ENCODE measurements around the gene BACH2. TPM values are rescaled to one million over a fixed set of nuclear protein-coding genes. Genes with fewer than 3 reads are reported as not detected.
A peak's percentile ranks its signal among the peaks of the same experiment; 100 is the strongest.

BACH2 gene
- total RNA-seq, 1 donor from 2014 or later: 11.9 TPM

DNA sequence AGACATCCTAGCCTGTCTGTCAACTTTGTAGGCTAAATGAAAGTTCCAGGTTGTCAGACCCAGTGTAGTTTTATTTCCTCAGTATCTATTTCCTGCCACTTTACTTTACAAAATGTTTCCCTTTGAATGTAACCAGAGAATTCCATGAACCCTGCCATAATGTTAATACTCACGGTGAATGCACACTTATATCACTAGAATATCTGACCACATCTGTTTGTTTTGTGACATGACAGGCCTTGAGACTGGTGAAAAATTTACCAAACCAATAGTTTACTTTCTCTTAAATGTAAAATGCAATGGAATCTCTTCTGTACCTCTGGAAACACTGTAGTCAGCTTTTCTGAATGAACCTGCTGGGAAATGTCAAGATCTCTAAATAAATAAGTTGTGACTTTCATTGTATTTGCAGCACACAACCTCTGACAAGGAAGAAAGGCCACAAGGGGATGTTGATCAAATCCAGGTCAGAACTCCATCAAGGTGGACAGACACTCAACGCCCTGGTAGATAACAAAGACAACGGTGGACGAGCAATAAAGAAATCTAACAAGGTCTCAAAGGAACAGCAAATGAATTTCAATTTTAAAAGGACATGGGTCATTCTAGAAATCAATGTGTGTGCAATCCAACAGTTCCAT, 59.2 kb downstream of the BACH2 start:
- DNase-seq: no peak

DNA sequence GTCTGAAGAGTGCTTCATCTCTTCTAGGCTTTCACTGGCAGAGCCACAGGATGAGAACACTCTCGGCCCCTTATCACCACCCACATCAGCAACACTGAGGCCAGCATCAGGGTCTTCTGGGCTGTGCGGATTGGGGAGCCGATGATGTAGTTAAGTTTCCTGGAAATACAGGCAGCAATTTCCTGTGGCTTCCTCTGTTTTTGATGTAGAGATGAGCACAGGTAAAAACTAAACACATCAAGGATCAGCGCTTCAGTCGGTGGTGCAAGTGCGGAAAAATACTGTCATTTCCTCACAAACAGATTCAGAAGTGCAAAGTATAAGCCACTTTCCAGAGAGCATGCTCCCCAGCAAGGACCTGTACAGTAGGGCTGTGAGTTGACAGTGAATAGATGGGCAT, 62.6 kb downstream of the BACH2 start:
- DNase-seq: no peak

DNA sequence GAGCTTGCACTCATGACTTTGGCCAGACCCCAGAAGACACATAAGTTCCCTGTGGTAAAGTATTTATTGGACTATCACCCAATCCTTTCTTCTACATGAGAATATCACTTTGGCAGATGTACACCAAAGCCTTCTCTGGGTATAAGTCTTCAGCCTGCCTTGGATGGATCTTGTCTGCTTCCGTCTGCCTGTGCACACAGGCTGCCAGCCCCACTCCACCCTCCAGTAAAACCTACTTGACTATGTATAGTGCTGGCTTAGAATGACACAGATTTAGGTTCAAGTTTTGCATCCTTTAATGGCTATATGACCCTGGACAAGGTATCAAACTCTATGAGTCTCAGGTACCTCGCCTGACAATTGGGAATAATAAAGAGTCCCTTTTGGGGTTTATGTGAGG, 63.4 kb downstream of the BACH2 start:
- no peak for DNase-seq

DNA sequence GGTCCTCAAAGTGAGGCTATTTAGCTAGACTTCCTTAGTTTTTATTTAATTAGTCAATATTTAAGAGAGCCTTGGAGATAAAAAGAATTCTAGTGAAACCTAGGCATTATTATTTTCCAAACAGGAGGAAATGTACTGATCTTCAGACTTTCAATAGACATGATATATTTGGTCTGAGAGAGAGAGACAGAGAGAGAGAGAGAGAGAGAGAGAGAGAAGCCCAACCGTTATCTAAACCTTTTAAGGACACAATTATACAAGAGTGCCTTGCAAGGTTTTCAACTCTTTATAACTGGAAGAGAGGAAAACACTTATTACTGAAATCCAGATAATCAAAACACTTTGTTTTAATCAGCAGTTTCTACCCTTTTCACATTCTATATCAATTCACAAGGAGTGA, 64.8 kb downstream of the BACH2 start:
- no peak for DNase-seq

DNA sequence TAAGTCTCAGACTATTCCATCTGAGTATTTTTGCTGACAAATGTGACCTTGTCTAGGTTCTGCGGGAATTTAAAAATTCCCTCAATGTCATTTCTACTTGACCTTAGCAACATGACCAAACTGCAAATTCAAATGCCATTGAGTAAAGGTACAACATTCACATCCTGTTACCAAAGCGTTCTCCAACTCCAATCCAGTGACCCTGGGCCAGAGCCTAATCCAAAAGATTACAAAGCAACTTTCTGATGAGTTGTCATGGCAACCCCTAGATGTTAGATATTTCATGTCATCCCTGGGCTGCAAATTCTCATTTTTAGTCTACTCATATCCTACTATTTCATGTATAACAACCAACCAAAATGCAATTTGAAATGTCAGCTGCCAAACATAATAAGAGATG, 65.3 kb downstream of the BACH2 start:
- DNase-seq: no peak

DNA sequence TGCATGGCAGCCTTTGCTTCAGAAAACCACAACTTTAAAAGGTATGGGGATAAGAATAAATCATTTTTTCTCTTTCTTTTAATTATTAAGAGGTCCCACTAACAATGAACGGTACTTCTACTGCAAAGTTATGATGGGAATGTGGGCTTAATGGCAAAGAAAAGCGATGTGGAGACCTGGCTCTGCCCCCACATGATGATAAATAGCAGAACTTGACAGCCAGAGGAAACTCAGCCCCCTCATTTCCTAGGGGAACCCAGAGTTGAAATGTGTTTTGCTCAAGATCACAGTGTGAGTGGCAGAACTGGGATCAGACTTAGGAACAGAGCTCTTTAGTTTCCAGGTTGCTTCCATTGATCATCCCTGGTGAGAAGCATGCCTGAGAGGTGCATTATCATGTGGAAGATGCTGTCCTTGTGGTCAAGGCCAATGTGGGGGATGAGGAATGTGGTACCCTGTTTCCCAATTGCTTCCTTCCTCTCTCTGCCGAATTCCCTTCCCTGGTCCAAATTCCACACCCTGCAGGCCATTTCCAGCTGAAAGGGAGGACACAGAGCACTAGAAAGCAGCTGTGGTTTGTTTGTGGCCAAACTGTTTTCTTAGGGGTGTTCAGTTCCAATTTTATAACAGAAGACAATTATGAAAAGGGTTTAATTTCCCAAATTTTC, 66.0 kb downstream of the BACH2 start:
- DNase-seq: no peak

DNA sequence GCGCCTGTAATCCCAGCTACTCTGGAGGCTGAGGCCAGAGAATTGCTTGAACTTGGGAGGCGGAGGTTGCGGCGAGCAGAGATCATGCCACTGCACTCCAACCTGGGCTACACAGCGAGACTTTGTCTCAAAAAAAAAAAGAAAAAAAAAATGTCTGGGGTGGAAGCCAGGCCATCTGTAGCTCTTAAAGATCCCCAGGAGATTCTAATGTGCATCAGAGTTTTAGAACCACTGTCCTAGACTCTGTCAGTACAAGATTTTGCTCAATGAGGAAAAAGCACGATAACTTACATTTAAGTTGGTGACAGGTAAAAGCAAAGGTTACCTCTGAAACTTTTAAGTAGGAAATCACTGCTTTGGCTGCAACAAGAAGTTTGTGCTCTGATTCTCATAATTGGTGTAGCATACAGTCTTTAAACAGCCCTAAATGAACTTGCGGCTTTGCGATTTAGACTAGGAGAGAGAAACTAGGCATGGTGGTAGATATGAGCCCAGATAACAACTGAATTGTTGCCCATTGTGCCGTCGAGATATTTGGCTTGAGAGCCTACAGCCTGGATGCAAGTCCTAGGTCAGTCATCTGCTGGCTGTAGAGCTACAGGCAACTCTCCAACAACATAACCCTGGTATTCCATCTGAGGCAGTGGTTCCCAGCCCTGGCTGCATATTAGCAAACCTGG, 67.2 kb downstream of the BACH2 start:
- DNase-seq: no peak

DNA sequence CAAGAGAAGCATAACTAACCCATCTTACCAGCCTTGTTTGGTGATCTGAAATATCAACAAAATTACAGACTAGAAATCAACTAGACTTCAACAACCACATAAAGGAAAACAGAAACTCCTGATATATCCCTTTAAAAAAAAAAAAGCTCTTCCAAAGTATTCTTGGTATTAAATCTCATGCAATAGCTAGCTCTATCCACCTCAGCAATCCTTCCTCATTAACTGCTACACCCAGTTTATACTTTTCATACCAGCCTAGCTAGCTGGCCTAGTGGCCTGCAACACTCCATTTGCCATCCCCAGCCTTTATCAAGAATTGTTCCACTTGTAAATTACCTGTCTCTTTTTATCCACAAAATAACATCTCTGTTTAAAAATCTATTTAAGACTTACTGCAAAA, 69.0 kb downstream of the BACH2 start:
- DNase-seq: no peak

DNA sequence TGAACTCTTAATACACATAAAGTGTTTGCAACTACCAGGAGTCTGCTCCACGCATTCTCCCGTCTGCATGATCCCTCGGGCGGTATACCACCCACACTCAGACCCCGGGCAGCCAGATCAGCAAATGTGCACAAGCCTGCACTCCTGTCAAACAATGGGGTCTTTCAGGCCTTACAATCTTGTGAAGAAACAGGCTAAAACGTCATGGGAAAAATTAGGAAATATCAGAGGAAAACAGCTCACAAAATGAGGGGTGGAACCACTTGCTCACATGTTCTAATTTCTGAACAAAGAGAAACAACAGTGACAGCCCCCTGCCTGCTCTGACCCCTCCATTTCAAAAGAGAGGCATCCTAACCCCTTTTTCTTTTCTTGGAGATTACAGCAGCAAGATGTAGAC, 69.4 kb downstream of the BACH2 start:
- peak; percentile 46 for DNase-seq

DNA sequence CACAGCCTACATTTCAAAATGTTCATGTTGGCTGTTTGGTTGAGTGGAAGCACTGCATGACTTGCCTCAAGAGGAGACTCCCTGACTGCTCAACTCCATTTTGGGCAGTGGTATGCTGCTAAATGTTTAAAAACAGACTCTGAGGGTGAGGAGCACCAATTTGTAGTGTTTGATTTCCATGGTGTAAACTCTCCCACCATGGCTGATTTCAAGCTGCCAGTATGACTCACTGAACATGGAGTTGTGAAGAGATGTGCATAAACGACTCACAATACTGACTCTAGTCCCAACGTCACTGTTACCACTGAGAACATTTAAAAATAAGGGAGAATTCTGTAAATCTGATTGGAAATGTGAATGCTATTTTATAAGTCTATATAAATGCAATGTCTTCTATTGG, 70.4 kb downstream of the BACH2 start:
- no peak for DNase-seq

DNA sequence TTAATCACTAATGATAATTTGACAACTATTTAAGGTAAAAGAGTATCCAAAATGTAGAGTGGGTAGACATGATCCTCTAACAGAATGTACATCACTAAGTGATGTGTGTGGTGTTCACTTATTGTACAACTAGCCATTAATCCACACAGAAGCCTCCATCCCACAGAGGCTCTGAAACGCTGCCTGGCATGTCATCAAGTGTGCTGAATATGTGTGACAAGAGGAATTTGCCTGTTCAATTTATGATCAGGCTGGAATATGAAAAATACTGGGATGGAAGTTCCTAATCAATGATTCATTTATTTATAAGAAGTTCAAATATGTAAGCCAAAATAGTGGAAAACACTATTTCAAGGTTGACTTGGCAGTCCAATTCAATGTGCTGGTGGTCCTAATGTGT, 72.4 kb downstream of the BACH2 start:
- DNase-seq: no peak

DNA sequence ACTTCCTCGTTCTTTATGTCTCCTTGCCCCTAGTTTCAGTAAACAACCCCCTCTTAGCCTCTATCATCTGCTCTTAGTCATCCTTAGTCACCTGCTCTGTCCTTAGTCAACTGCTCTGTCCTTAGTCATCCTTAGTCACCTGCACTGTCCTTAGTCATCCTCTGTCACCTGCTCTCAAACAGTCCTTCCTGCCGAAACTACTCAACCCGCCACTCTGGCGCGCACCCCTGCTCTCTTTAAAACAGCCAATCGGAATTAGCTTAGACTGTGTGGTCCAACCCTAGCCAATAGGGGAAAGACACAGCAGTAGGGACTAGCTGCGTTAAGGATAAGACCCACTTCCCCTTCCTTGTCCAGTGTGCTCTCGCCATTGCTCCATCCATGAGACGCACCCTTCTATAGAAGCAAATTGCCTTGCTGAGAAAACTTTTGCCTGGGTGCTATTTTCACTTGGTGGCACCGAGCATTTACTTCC, 73.9 kb downstream of the BACH2 start:
- no peak for DNase-seq

DNA sequence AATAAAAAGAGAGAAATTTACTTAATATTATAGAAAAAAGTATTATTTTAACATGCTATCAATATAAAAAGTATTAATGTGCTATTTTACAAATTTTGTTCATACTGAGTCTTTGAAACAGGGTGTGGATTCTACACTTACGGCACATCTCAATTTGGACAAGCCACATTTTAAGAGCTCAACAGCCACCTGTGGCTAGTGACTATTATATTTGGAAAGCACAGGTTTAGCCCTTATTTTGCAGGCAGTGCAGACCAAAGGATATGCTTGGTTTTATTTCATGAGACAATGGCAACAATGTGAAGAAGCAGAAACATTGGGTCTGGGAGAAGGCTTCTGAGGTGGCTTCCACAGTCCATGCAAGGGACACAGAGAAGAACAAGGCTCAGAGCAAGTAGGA, 74.6 kb downstream of the BACH2 start:
- no peak for DNase-seq

DNA sequence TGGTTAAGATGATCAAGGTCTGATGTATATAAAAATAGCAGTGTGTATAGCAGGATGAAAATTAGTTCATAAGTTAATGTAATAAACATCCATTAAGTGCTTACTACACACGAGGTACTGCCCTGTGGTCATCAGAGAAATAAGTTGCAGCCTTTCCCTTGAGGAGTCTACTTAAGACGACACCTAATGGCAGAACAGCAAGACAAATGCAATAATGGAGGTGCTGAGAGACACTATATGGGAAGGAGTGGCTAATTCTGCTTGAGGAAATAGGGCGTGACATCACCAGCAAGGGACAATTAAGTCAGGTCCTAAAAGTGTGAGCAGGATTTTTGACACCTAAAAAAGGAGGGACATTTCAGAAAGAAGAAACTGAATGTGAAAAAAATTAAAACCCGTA, 75.2 kb downstream of the BACH2 start:
- DNase-seq: no peak

DNA sequence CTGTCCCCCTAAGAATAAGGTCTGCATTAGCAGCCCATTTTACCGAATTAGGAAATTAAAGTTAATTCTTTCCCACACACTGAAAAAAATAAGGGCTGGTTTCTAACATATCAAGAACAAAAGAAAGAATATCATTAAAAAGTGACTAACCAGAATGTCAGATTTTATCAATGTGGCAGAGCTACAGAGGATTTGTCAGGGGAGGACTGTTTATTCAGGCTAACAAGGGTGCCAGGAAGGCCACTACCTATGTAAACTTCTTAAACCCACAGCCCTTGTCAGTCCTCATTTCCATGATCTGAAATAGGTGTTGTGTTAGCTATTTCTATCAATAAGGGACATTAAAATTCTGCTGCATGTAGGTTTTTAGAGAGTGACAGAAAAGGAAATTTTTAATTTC, 76.4 kb downstream of the BACH2 start:
- DNase-seq: no peak

DNA sequence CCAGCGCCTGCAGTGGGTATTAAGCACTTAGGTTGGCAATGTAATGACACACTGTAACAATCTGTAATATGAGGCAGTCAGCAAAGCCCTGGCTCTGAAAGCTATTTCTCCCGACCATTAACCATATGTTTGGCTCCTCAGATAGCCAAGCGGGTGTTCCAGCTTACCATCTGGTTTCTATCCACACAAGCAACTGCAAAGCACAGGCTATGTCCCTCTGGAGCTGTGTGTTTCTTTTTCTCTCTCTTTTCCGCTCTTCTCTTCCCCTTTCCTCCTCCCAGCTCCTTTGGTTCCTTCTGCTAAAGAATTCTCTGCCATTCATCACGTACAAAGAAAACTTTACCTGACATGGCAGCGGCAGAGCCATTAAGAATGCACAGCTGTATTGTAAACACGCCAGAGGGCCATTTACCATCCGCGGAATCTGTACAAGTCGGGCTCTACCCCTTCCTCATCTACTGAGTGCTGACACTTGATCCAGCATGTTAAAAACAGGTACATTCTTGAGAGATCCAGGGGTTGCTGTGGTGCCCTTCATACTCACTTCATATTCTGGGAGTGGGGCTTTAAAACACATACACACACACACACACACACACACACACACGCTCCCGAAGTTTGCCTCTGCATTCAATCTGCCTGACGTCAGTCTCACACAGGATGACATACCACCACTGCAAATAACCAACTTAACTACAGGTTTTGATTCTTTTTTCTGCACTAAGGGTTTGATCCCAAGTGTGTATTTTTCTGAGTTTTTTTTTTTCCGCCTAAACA, 77.2 kb downstream of the BACH2 start:
- DNase-seq: peak; percentile 98

DNA sequence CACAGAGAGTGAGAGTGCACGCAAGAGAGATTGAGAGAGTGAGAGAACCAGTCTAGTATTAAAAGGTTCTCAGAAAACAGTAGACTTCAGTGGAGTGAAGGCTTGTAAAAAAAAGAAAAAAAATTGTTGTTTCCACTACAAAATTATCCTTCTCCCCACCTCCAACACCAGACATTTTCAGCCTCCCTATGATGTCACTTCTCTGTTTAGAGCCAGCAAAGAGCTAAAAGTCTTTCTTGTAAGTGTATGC, 77.8 kb downstream of the BACH2 start:
- no peak for DNase-seq

DNA sequence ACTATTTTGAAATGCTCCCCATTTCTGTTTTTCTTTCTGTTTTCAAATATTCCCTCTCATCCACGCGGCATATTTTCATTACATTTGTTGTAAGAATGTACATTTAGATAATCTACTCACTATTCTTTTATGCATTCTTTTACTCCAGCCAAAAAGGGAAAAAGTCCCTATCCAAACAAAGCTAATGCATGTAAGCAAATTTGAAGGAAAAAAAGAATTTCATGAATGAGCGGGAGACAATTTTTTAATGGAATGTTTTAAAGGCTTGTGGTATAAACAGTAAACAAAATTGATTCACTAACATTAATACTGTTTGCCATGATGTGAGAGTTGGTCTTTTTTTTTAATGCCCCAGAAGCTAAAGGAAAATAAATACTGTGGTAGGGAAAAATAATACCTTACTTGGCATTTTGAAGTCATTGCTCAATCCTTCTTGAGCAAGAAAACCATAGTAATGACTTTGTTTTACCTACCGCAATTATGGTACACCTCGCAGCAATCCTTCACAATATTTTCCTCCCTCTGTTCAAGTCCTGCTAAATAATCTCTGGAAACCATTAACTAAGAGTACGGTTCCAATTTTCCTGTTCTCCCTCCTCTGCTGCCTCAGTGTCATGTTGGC, 79.0 kb downstream of the BACH2 start:
- peak; percentile 51 for DNase-seq

DNA sequence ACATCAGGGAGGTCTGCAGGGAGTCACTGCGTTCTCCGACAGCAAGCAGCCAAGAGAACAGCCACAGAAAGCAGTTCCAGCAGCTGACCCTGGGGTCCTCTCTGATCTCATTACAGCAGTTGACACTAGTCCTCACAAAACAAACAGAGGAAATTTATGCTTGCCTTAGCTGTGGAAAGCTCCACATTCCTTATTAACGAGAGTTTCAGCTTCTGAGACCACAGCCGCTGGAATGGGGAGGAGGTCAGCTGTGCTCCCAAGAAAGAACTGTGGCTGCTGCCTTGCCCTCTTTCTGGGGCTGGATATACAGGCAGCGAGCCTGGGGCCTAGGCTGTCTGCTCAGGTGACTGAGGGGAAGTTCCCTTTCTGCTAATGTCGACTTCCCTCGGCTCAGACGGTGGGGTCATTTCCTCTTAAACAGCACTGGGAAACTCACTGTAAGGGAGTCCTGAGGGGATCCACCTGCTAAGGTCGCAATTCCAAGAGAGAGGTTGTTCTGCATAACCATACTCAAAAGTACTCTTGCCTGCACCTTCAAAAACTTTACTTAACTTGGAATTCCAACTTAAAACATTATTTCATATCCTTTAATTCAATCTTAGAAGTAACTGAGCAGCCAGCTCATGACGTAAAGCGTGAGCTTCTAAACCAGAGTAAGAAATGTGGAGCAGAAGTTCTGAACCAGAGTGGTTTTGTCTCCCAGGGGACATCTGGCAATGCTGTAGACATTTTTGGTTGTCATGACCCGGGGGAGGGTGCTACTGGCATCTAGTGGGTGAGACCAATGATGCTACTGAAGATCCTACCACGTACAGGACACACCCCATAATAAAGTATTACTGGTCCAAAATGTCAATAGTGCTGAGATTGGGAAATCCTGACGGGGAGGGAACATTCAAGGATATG, 80.3 kb downstream of the BACH2 start:
- DNase-seq: peak; percentile 70

DNA sequence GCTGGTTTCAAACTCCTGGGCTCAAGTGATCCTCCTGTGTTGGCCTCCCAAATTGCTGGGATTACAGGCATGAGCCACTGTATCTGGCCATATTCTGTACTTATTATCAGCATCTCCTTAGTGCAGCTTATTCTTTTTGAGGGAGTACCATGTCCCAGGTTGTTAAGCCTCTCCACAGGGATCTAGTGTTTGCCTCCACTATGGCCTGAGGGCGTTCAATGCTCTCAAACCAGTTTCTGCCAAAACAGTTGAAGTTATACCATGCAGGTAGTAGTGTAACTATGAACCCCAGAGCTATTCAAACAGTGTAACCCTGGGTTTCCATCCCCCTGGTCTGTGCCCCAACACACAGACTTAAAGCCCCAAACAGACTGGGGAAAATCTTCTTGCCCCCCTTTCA, 81.7 kb downstream of the BACH2 start:
- no peak for DNase-seq

DNA sequence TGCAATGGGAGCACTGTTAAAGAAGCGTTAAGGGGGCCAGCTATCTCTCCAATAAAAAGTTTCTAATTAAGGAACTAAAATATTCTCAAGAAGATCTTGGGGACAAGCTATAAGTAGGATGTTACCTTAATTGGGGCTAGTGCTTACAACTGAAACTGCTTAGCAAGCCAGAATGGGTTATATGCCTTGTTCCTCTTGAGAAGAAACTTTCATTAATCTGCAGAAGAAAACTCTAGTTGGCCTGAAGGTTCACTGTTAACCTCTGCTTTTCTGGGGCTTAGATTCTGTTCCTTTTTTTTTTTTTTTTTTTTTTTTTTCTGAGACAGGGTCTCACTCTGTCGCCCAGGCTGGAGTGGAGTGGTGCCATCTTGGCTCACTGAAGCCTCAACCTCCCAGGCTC, 82.2 kb downstream of the BACH2 start:
- no peak for DNase-seq

DNA sequence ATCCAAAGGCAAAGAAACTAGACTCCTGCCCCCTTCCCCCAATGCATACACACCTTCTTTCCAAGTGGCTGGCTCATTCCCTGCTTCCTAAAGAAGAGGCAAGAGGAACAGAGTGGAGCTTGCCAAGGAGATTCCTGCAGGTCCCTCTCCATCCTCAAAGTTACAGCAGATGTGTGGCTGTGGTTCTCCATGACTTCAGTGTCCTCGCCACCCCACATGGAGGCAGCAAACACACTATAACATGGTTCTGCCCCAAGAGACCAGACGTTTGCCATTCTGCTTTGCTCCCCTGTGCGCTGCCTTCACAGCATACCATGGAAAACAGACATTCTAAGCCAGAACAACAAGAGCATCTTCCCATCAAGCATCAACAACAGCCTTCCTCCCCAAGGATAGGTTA, 84.4 kb downstream of the BACH2 start:
- no peak for DNase-seq
